ENCODE data around the gene MRPL36. TPM values are rescaled to one million over a fixed set of nuclear protein-coding genes. Genes with fewer than 3 reads are reported as not detected.

The MRPL36 gene
- total RNA-seq, 1 donor from 2014 or later, result 53.5 TPM

DNA sequence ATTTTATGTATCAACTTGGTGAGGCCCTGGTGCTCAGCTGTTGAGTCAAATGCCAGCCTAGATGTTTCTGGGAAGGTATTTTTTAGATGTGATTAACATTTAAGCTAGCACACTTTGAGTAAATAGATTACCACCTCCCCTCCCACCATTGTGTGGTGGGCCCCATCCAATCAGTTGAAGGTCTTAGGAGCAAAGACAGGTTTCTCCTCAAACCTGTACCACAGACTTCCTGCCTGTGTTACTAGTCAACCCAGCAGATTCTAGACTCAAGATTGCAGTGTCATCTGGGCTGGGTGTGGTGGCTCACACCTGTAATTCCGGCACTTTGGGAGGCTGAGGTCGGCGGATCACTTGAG lies 33.8 kb downstream of the MRPL36 start:
- H3K9me3 Mint-ChIP-seq, result no peaks in the 10 kb centered on the region
- DNase-seq (ENCODE audit: extremely low spot score, unreplicated experiment), result no peak
- no peak overlapping the region for H3K4me3 Mint-ChIP-seq
- TF ChIP-seq, protein P1, sequence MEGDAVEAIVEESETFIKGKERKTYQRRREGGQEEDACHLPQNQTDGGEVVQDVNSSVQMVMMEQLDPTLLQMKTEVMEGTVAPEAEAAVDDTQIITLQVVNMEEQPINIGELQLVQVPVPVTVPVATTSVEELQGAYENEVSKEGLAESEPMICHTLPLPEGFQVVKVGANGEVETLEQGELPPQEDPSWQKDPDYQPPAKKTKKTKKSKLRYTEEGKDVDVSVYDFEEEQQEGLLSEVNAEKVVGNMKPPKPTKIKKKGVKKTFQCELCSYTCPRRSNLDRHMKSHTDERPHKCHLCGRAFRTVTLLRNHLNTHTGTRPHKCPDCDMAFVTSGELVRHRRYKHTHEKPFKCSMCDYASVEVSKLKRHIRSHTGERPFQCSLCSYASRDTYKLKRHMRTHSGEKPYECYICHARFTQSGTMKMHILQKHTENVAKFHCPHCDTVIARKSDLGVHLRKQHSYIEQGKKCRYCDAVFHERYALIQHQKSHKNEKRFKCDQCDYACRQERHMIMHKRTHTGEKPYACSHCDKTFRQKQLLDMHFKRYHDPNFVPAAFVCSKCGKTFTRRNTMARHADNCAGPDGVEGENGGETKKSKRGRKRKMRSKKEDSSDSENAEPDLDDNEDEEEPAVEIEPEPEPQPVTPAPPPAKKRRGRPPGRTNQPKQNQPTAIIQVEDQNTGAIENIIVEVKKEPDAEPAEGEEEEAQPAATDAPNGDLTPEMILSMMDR (conservative IDR thresholded peaks at IDR 0.05), result no peak
- H3K4me1 Mint-ChIP-seq (ENCODE audit: unreplicated experiment), result peaks cover 7% of the 10 kb centered on the region
- H3K27me3 Mint-ChIP-seq, result peaks cover 21% of the 10 kb centered on the region
- no peaks in the 10 kb centered on the region for H3K36me3 Mint-ChIP-seq
- H3K27ac Mint-ChIP-seq, result no peak overlapping the region

DNA sequence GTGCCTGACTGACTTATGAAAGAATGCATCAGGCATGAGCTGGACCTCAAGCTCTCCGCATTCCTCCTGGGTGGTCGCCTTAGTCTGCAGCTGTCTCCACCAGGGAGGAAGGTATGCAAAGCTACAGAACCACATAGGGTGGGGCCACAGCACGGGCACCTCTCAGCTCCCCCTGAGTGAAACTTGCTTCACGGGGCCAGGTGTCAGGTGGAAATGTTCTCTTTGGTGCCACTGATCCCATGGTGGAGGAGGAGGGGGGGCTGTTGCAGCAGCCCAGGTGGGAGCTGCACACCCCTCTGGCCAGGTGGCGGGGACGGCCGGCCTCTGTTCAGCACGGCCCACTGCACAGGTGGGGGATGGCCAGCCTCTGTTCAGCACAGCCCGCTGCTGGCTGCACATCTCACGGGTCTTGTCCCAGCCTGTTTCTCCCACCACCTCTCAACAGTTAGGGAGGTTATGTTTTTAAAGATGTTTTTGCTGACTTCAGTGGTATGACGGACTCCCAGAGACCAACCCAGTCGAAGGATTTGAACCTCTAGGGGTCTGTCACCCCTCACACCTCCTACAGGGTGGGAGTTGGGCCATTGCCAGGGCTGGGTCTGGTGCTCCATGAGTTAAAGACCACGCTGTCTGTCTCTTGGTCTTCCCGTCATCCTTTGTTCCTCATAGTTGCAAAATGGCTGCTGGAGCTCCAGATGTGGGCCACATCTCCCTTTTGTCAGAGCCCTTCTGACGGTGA lies 34.3 kb downstream of the MRPL36 start:
- Mint-ChIP-seq H3K27me3 (peaks cover 19% of the 10 kb centered on the region), H3K27ac (no peak overlapping the region), H3K4me1 (ENCODE audit: unreplicated experiment) (peaks cover 5% of the 10 kb centered on the region), H3K9me3 (no peaks in the 10 kb centered on the region), H3K36me3 (no peaks in the 10 kb centered on the region), H3K4me3 (no peak overlapping the region)
- TF ChIP-seq, protein P1 (conservative IDR thresholded peaks at IDR 0.05), result no peak
- no peak for DNase-seq (ENCODE audit: extremely low spot score, unreplicated experiment)

DNA sequence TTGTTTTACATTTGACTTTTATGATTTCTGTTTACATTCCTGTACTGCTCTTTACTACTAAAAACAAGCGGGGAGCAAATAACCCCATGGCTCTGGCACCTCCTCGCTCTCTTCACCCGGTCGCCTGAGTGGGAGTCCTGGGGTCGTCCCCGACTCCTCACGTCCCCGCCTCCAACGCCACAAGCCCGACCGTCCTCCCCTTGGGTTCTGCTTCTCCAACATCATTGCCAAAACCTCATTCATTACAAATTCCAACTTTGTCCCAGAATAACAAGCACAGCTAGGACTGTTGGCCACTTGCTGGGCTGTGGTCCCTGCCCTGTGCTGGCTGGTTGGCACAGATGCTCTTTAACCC lies 35.1 kb downstream of the MRPL36 start:
- Mint-ChIP-seq H3K36me3 (no peaks in the 10 kb centered on the region), H3K27ac (no peak overlapping the region), H3K4me1 (ENCODE audit: unreplicated experiment) (peaks cover 5% of the 10 kb centered on the region), H3K4me3 (no peak overlapping the region), H3K27me3 (peaks cover 19% of the 10 kb centered on the region), H3K9me3 (no peaks in the 10 kb centered on the region)
- TF ChIP-seq, protein P1 (conservative IDR thresholded peaks at IDR 0.05), result no peak
- DNase-seq (ENCODE audit: extremely low spot score, unreplicated experiment), result peak; percentile 49

DNA sequence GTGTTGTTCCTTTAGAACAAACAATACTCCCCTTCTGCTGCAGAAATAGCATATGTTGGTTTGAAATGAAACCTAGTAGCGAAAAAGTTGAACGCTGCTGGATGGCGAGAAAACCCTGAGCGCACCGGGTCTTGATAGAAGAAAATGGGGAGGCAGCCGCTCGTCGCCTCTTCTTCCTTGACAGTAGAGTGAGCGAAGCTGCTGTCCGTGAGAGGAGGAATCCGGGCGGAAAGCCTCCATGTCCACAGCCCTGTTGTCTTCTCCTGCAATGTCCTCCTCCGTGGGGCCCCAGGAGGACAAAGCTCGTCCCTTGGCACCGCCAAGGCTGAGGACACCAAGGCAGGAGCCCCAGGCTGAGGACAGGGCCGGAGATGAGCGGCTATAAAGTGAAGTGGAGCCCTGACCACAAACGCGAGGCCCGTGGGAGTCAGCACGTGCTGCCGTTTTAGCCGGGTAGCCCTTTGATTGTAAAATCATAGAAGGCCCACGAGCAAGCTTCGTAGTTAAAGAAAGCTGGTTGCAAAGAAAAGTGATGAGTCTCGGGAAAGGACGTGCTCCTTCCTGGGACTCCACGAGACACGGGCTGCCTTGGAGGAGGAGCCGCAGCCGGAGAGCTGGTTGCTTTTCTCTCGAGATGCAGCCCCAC lies 35.6 kb downstream of the MRPL36 start:
- no peak overlapping the region for H3K4me3 Mint-ChIP-seq
- no peaks in the 10 kb centered on the region for H3K9me3 Mint-ChIP-seq
- H3K36me3 Mint-ChIP-seq, result no peaks in the 10 kb centered on the region
- H3K27me3 Mint-ChIP-seq, result peaks cover 19% of the 10 kb centered on the region
- TF ChIP-seq, protein P1 (conservative IDR thresholded peaks at IDR 0.05), result peak; percentile 1
- no peak overlapping the region for H3K27ac Mint-ChIP-seq
- H3K4me1 Mint-ChIP-seq (ENCODE audit: unreplicated experiment), result peaks cover 5% of the 10 kb centered on the region
- DNase-seq (ENCODE audit: extremely low spot score, unreplicated experiment), result peak; percentile 49

DNA sequence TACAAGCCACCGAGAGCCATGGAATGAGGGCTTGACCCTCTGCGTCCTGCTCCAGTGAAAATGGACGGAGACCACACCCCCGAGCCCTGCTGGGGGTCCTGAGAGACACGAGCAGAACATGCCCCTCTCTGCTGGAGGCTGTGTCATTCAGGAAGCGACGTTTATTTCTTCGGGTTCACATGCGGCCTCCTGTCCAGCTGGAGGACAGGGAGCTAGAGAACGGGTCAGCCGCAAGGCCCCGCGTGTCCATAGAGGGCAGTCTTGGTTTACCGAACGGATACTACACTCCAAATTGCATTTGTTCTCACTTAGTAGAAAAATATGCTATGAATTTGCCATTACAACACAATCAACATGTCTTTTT lies 36.1 kb downstream of the MRPL36 start:
- Mint-ChIP-seq H3K9me3 (peaks cover 2% of the 10 kb centered on the region), H3K27ac (no peak overlapping the region), H3K4me1 (ENCODE audit: unreplicated experiment) (peaks cover 5% of the 10 kb centered on the region), H3K4me3 (no peak overlapping the region), H3K27me3 (peaks cover 19% of the 10 kb centered on the region), H3K36me3 (no peaks in the 10 kb centered on the region)
- TF ChIP-seq, protein P1 (conservative IDR thresholded peaks at IDR 0.05), result peak; percentile 81
- peak; percentile 58 for DNase-seq (ENCODE audit: extremely low spot score, unreplicated experiment)
